HepG2 (cell line): ENCODE results near the gene UNC5C.

Experiments
- BORCS8-MEF2B ChIP-seq: sonication (generic); formaldehyde crosslinking; IDR thresholded peaks from 2 replicates; pipeline ENCODE4 v1.8.0; 2022; ENCODE audit warnings: mild to moderate bottlenecking, missing genetic modification reagents
- CTCF ChIP-seq: sonication (generic); formaldehyde crosslinking; IDR thresholded peaks from 2 replicates; pipeline ENCODE4 v1.5.0; 2020; ENCODE audit warnings: mild to moderate bottlenecking, missing genetic modification reagents, moderate library complexity
- EZH2 ChIP-seq: conservative IDR thresholded peaks from 2 replicates; pipeline ENCODE4 v1.6.1; 2012; ENCODE audit warnings: mild to moderate bottlenecking, low read depth, low read length, moderate library complexity
- HCFC1 ChIP-seq: fragments of 150-350 bp; IDR thresholded peaks from 2 replicates; pipeline ENCODE4 v1.6.1; 2014; ENCODE audit warnings: low read depth, low read length
- JUN ChIP-seq: sonication (generic); formaldehyde crosslinking; IDR thresholded peaks from 2 replicates; pipeline ENCODE4 v1.4.0; 2020; ENCODE audit warnings: mild to moderate bottlenecking, missing genetic modification reagents
- MAF1 ChIP-seq: sonication (generic); formaldehyde crosslinking; IDR thresholded peaks from 2 replicates; pipeline ENCODE4 v1.5.0; 2020; ENCODE audit warnings: missing genetic modification reagents, borderline replicate concordance
- NFIC ChIP-seq: IDR thresholded peaks from 2 replicates; pipeline ENCODE4 v1.6.1; 2012; ENCODE audit warnings: mild to moderate bottlenecking, low read length, inconsistent platforms
- POLR2A ChIP-seq, 2 experiments: IDR thresholded peaks; 2 replicates each; pipeline ENCODE4 v1.6.1; 2011; ENCODE audit warnings: low read depth in 2 of 2, low read length in 2 of 2, mild to moderate bottlenecking in 1 of 2, moderate library complexity in 1 of 2; ENCODE audit not compliant: insufficient read depth in 1 of 2
- ZNF121 ChIP-seq: sonication (generic); formaldehyde crosslinking; IDR thresholded peaks from 2 replicates; pipeline ENCODE4 v1.5.0; 2020; ENCODE audit warnings: mild to moderate bottlenecking, missing genetic modification reagents
- ZNF143 ChIP-seq: sonication (generic); formaldehyde crosslinking; IDR thresholded peaks from 2 replicates; pipeline ENCODE4 v1.4.0; 2020; ENCODE audit warnings: missing genetic modification reagents
- ZNF232 ChIP-seq: sonication (generic); formaldehyde crosslinking; IDR thresholded peaks from 2 replicates; pipeline ENCODE4 v1.4.0; 2020; ENCODE audit warnings: missing genetic modification reagents, borderline replicate concordance
- ZNF354B ChIP-seq: sonication (generic); formaldehyde crosslinking; IDR thresholded peaks from 2 replicates; pipeline ENCODE4 v1.8.0; 2022; ENCODE audit warnings: mild to moderate bottlenecking, missing genetic modification reagents
- ZNF407 ChIP-seq: sonication (generic); formaldehyde crosslinking; IDR thresholded peaks from one replicate; pipeline ENCODE4 v1.5.1; 2020; ENCODE audit warnings: mild to moderate bottlenecking, missing genetic modification reagents; ENCODE audit errors: not compliant biosample characterization
- TF ChIP-seq, protein P1 (sequence below): sonication (generic); formaldehyde crosslinking; IDR thresholded peaks from 2 replicates; pipeline ENCODE4 v1.4.0; 2020; ENCODE audit warnings: missing genetic modification reagents

DNA sequence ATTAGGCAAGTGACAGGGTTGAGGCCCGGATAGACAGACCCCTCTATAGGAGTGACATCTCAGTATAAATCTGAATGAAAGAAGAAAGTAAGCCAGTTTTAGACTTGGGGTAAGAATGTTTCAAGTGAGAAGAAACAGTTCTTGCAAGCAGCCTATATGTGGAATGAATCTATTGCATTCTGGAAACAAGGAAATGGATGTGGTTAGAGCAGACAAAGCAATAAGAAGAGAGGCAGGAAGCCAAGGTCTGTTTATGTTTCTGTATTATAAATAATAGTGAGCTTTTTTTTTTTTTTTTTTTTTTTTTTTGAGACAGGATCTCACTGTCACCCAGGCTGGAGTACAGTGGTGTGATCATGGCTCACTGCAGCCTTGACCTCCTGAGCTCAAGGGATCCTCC, 255.8 kb downstream of the UNC5C start:
- no peak for TF ChIP-seq JUN (CRISPR knock-in tag)
- TF ChIP-seq ZNF121 (CRISPR knock-in tag): no peak
- no peak for TF ChIP-seq ZNF232 (CRISPR knock-in tag)
- TF ChIP-seq, protein P1, sequence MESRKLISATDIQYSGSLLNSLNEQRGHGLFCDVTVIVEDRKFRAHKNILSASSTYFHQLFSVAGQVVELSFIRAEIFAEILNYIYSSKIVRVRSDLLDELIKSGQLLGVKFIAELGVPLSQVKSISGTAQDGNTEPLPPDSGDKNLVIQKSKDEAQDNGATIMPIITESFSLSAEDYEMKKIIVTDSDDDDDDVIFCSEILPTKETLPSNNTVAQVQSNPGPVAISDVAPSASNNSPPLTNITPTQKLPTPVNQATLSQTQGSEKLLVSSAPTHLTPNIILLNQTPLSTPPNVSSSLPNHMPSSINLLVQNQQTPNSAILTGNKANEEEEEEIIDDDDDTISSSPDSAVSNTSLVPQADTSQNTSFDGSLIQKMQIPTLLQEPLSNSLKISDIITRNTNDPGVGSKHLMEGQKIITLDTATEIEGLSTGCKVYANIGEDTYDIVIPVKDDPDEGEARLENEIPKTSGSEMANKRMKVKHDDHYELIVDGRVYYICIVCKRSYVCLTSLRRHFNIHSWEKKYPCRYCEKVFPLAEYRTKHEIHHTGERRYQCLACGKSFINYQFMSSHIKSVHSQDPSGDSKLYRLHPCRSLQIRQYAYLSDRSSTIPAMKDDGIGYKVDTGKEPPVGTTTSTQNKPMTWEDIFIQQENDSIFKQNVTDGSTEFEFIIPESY: no peak
- no peak for TF ChIP-seq MAF1 (CRISPR knock-in tag)
- no peak for TF ChIP-seq HCFC1
- TF ChIP-seq EZH2: no peak
- no peak for TF ChIP-seq CTCF (CRISPR knock-in tag)
- no peak for TF ChIP-seq ZNF354B
- no peak for TF ChIP-seq ZNF143 (CRISPR knock-in tag)
- no peak for TF ChIP-seq POLR2A (IDR thresholded peaks at IDR 0.05; ENCODE audit: insufficient read depth in 1 of 2, low read depth in 2 of 2, low read length in 2 of 2)
- no peak for TF ChIP-seq BORCS8-MEF2B (CRISPR knock-in tag)
- TF ChIP-seq ZNF407: no peak
- no peak for TF ChIP-seq NFIC
